Activated B cell treated with CpG ODN at 0.5 μM for 24 hours (primary cell): ENCODE measurements around the gene ANXA4. TPM values are rescaled to one million over a fixed set of nuclear protein-coding genes. Genes with fewer than 3 reads are reported as not detected.

Experiments used
- ATAC-seq: fragments of 200-7000 bp; cut with Tn5 transposase; one replicate; pipeline ENCODE4 v1.10.0; 2021; ENCODE audit warnings: low read depth, mild to moderate bottlenecking, moderate library complexity
- CTCF ChIA-PET: fragments of 350-600 bp; sonication (Branson Sonifier 250); formaldehyde crosslinking; loops from one replicate; lab custom pipeline; 2021; ENCODE audit warnings: antibody characterized with exemption; lab: Charles Lee
- POLR2A ChIA-PET: fragments of 350-600 bp; sonication (Branson Sonifier 250); formaldehyde crosslinking; loops from one replicate; lab custom pipeline; 2021; ENCODE audit warnings: antibody characterized with exemption; lab: Charles Lee
- DNase-seq: peaks from one replicate; pipeline ENCODE4 v3.0.0; 2022
- H3K27ac Mint-ChIP-seq: one replicate; pipeline ENCODE4 v1.8.0; 2020; ENCODE audit warnings: mixed read lengths
- H3K27me3 Mint-ChIP-seq: one replicate; pipeline ENCODE4 v1.8.0; 2021; ENCODE audit warnings: mixed read lengths
- H3K36me3 Mint-ChIP-seq: one replicate; pipeline ENCODE4 v1.8.0; 2021; ENCODE audit warnings: low read depth, mixed read lengths
- H3K4me1 Mint-ChIP-seq: one replicate; pipeline ENCODE4 v1.8.0; 2021; ENCODE audit warnings: mixed read lengths
- H3K4me3 Mint-ChIP-seq: one replicate; pipeline ENCODE4 v1.8.0; 2020; ENCODE audit warnings: mild to moderate bottlenecking, mixed read lengths
- H3K9me3 Mint-ChIP-seq: one replicate; pipeline ENCODE4 v1.8.0; 2020; ENCODE audit warnings: mixed read lengths
- CTCF ChIP-seq: fragments of 200-600 bp; IDR thresholded peaks from one replicate; pipeline ENCODE4 v1.8.0; 2022; ENCODE audit warnings: antibody characterized with exemption, mild to moderate bottlenecking
- intact Hi-C: fragments of 100-400 bp; cut with micrococcal nuclease; formaldehyde crosslinking; loops from one replicate; pipeline ENCODE4 v1.15.1; 2024
- total RNA-seq: library from RNA; stranded (reverse); gene quantifications from 2 replicates; pipeline ENCODE4 v1.2.3, GENCODE V29; 2022

Gene ANXA4
- total RNA-seq, 1 donor from 2014 or later, result 32.0 TPM

- H3K36me3 Mint-ChIP-seq, result peaks cover 55% of the 10 kb centered on the region
- H3K4me3 Mint-ChIP-seq, result no peak overlapping the region
- H3K27me3 Mint-ChIP-seq, result no peaks in the 10 kb centered on the region
- intact Hi-C loops, result no loop called here
- no peak for TF ChIP-seq CTCF
- no peak for ATAC-seq
- no peaks in the 10 kb centered on the region for H3K9me3 Mint-ChIP-seq
- no peaks in the 10 kb centered on the region for H3K4me1 Mint-ChIP-seq
- CTCF ChIA-PET, result no interaction called here
- POLR2A ChIA-PET, result no interaction called here
- no peak for DNase-seq
- no peak overlapping the region for H3K27ac Mint-ChIP-seq
Observed at GRCh38 chr2:69846182-69847067, 104.5 kb downstream of the ANXA4 start.

- no peak overlapping the region for H3K27ac Mint-ChIP-seq
- no peak for ATAC-seq
- TF ChIP-seq CTCF, result no peak
Observed at GRCh38 chr2:69847068-69847828, 105.3 kb downstream of the ANXA4 start.

GRCh38 chr2:69848186-69848790, 106.4 kb downstream of the ANXA4 start:
- no peak overlapping the region for H3K27ac Mint-ChIP-seq

More at GRCh38 chr2:69847068-69847828, 105.3 kb downstream of the ANXA4 start:
- CTCF ChIA-PET, result interaction anchor here (0.9 kb wide), 1 partner anchor 123 kb away, joined by 3 read pairs; no protein-coding TSS in a partner anchor
- intact Hi-C loops, result no loop called here
- DNase-seq, result no peak
- no peaks in the 10 kb centered on the region for H3K27me3 Mint-ChIP-seq
- H3K36me3 Mint-ChIP-seq, result peaks cover 55% of the 10 kb centered on the region
- POLR2A ChIA-PET, result no interaction called here
- H3K9me3 Mint-ChIP-seq, result no peaks in the 10 kb centered on the region
- no peak overlapping the region for H3K4me3 Mint-ChIP-seq
- no peaks in the 10 kb centered on the region for H3K4me1 Mint-ChIP-seq

GRCh38 chr2:69858261-69858660, 116.3 kb downstream of the ANXA4 start:
- POLR2A ChIA-PET, result no interaction called here
- no peaks in the 10 kb centered on the region for H3K4me1 Mint-ChIP-seq
- intact Hi-C loops, result no loop called here
- TF ChIP-seq CTCF, result no peak
- CTCF ChIA-PET, result interaction anchor here (1.1 kb wide), 1 partner anchor 133 kb away, joined by 3 read pairs; no protein-coding TSS in a partner anchor
- H3K36me3 Mint-ChIP-seq, result peaks cover 27% of the 10 kb centered on the region
- no peaks in the 10 kb centered on the region for H3K9me3 Mint-ChIP-seq
- no peaks in the 10 kb centered on the region for H3K27me3 Mint-ChIP-seq
- H3K4me3 Mint-ChIP-seq, result no peak overlapping the region
- H3K27ac Mint-ChIP-seq, result no peak overlapping the region
- ATAC-seq, result no peak
- DNase-seq, result no peak

More at GRCh38 chr2:69848186-69848790, 106.4 kb downstream of the ANXA4 start:
- H3K27me3 Mint-ChIP-seq, result no peaks in the 10 kb centered on the region
- H3K4me3 Mint-ChIP-seq, result no peak overlapping the region
- DNase-seq (no peak), ATAC-seq (no peak)
- ChIA-PET CTCF (interaction anchor here (0.9 kb wide), 1 partner anchor 124 kb away, joined by 3 read pairs; no protein-coding TSS in a partner anchor), POLR2A (no interaction called here)
- peaks cover 59% of the 10 kb centered on the region for H3K36me3 Mint-ChIP-seq
- intact Hi-C loops, result no loop called here
- no peaks in the 10 kb centered on the region for H3K4me1 Mint-ChIP-seq
- no peak for TF ChIP-seq CTCF
- no peaks in the 10 kb centered on the region for H3K9me3 Mint-ChIP-seq
